HepG2 (cell line): ENCODE data around the gene TAC3. TPM values are rescaled to one million over a fixed set of nuclear protein-coding genes. Genes with fewer than 3 reads are reported as not detected.
"Not testable (repeated sequence)": the region's sequence is repeated elsewhere in the genome, so short reads cannot be mapped to it uniquely, and the experiment has no call there.

ENCODE experiments used
- ATAC-seq: fragments of 200-7000 bp; cut with Tn5 transposase; 3 replicates; pipeline ENCODE4 v1.9.1; 2020; ENCODE audit warnings: mild to moderate bottlenecking, moderate library complexity
- BruUV-seq: library from RNA; stranded (reverse); fragments of 400-500 nt; replicated peaks from 2 replicates; lab custom pipeline; 2021; lab: Mats Ljungman, UMichigan
- CTCF ChIA-PET: fragments of 300-600 bp; formaldehyde crosslinking; extraction: SDS; loops from one replicate; lab custom pipeline; 2021; ENCODE audit warnings: low total read pairs, inconsistent platforms, low intra/inter-chr PET ratio; lab: Yijun Ruan, JAX
- POLR2A ChIA-PET: fragments of 350-600 bp; sonication (Branson Sonifier 250); formaldehyde crosslinking; loops from one replicate; lab custom pipeline; 2020; ENCODE audit warnings: antibody characterized with exemption, inconsistent platforms; lab: Yijun Ruan, JAX
- DNase-seq: peaks from one replicate; pipeline ENCODE4 v3.0.0-alpha.2; 2015; ENCODE audit warnings: low spot score
- FAIRE-seq: peaks from 3 replicates; lab custom pipeline; 2011; peaks lifted over from hg19 to GRCh38; lab: Jason Lieb, UNC
- H2AFZ ChIP-seq: one replicate; pipeline ENCODE4 v1.6.1; 2011; ENCODE audit warnings: low read length, inconsistent platforms
- H3K27ac ChIP-seq: fragments of 300-600 bp; 3 replicates; pipeline ENCODE4 v1.8.0; 2011; ENCODE audit warnings: mixed run types, mild to moderate bottlenecking, mixed read lengths, low read length, inconsistent platforms; ENCODE audit not compliant: insufficient read depth; ENCODE audit errors: extremely low read length
- H3K27me3 ChIP-seq, 2 experiments: fragments of 200-600 bp in 1 of 2; 2 replicates in 1 of 2; 3 replicates in 1 of 2; pipeline versions ENCODE4 v1.6.0 to v1.8.0; 2011; ENCODE audit warnings: low read length in 2 of 2, mild to moderate bottlenecking in 2 of 2, moderate library complexity in 2 of 2, inconsistent platforms in 1 of 2; ENCODE audit not compliant: insufficient read depth in 2 of 2, control insufficient read depth in 1 of 2
- H3K36me3 ChIP-seq, 2 experiments: fragments of 200-600 bp in 1 of 2; replicated peaks in 1 of 2; 2 replicates in 1 of 2; 3 replicates in 1 of 2; pipeline versions ENCODE4 v1.5.1 to v1.8.0; 2011; ENCODE audit warnings: low read length in 2 of 2, inconsistent platforms in 1 of 2; ENCODE audit not compliant: insufficient read depth in 2 of 2, control insufficient read depth in 1 of 2
- H3K4me1 ChIP-seq: 2 replicates; pipeline ENCODE4 v1.5.1; 2012; ENCODE audit warnings: low read length, inconsistent platforms; ENCODE audit not compliant: insufficient read depth
- H3K4me2 ChIP-seq: 2 replicates; pipeline ENCODE4 v1.6.0; 2011; ENCODE audit warnings: low read depth, low read length, inconsistent platforms
- H3K4me3 ChIP-seq, 3 experiments: fragments of 200-600 bp in 1 of 3; sonication (generic), shearing (Covaris generic) in 1 of 3; replicated peaks in 1 of 3; 2 replicates each; pipeline ENCODE4 v1.5.1; 2011 to 2016; ENCODE audit warnings: low read length in 3 of 3, inconsistent platforms in 2 of 3, low read depth in 2 of 3, mild to moderate bottlenecking in 2 of 3, control low read depth in 1 of 3, mixed read lengths in 1 of 3; ENCODE audit not compliant: insufficient read depth in 1 of 3
- H3K79me2 ChIP-seq: one replicate; pipeline ENCODE4 v1.6.1; 2011; ENCODE audit warnings: low read length, inconsistent platforms; ENCODE audit not compliant: insufficient read depth
- H3K9ac ChIP-seq: 2 replicates; pipeline ENCODE4 v1.6.0; 2011; ENCODE audit warnings: mild to moderate bottlenecking, low read depth, low read length, inconsistent platforms; ENCODE audit not compliant: insufficient read depth
- H3K9me3 ChIP-seq: 2 replicates; pipeline ENCODE4 v1.5.1; 2012; ENCODE audit warnings: mild to moderate bottlenecking, low read length
- H4K20me1 ChIP-seq: 2 replicates; pipeline ENCODE4 v1.6.0; 2011; ENCODE audit warnings: inconsistent platforms, mild to moderate bottlenecking, low read length, moderate library complexity; ENCODE audit not compliant: insufficient read depth
- KLF12 ChIP-seq: sonication (generic); formaldehyde crosslinking; IDR thresholded peaks from 2 replicates; pipeline ENCODE4 v1.4.0; 2020; ENCODE audit warnings: missing genetic modification reagents, borderline replicate concordance
- PPARG ChIP-seq: conservative IDR thresholded peaks from 2 replicates; pipeline ENCODE4 v1.6.1; 2016; ENCODE audit warnings: missing biosample characterization, missing genetic modification reagents
- ZNF264 ChIP-seq: sonication (generic); formaldehyde crosslinking; IDR thresholded peaks from 2 replicates; pipeline ENCODE4 v1.4.0; 2020; ENCODE audit warnings: missing genetic modification reagents
- ZNF446 ChIP-seq: sonication (generic); formaldehyde crosslinking; IDR thresholded peaks from 2 replicates; pipeline ENCODE4 v1.5.0; 2020; ENCODE audit warnings: mild to moderate bottlenecking, missing genetic modification reagents
- WGBS: methylation state at CpG from one replicate; pipeline ENCODE4 v1.1.6; 2017; ENCODE audit warnings: low lambda C conversion rate; 5-methylcytosine and 5-hydroxymethylcytosine counted together
- in situ Hi-C: cut with HindIII; loops from 2 replicates; pipeline ENCODE4 v1.10.0; 2017; ENCODE audit warnings: low pct_unique_long_range_greater_than_20kb; ENCODE audit not compliant: extremely low pct_ligation_motif_present
- intact Hi-C: fragments of 100-400 bp; cut with micrococcal nuclease; formaldehyde crosslinking; loops from one replicate; pipeline ENCODE4 v1.10.0; 2022; ENCODE audit not compliant: unreplicated experiment
- polyA plus RNA-seq, 8 experiments: library from polyadenylated mRNA; depleted of rRNA in 3 of 8; stranded (reverse) in 7 of 8; unstranded in 1 of 8; fragments of >200 nt; fragmentation: Illumina TruSeq in 4 of 8; extraction: Trizol in 4 of 8; gene quantifications; 2 replicates each; pipeline versions ENCODE4 v1.2.1 to v1.2.3, GENCODE V29; 2011 to 2016; ENCODE audit warnings: low read depth in 4 of 8, missing spikeins in 1 of 8, mixed read lengths in 1 of 8; ENCODE audit not compliant: insufficient read depth in 1 of 8
- total RNA-seq, 5 experiments: library from RNA; depleted of rRNA; stranded (reverse); fragments of >200 nt; fragmentation: Illumina TruSeq; extraction: Trizol; gene quantifications; 2 replicates each; pipeline ENCODE4 v1.2.3, GENCODE V29; 2016; ENCODE audit warnings: low read depth in 1 of 5

Gene TAC3
- total and polyA plus RNA-seq, 2 of the 13 experiments (the other 11 are each of a cell fraction or from before 2014, with no cell fraction given): 0.13 to 0.15 TPM

DNA sequence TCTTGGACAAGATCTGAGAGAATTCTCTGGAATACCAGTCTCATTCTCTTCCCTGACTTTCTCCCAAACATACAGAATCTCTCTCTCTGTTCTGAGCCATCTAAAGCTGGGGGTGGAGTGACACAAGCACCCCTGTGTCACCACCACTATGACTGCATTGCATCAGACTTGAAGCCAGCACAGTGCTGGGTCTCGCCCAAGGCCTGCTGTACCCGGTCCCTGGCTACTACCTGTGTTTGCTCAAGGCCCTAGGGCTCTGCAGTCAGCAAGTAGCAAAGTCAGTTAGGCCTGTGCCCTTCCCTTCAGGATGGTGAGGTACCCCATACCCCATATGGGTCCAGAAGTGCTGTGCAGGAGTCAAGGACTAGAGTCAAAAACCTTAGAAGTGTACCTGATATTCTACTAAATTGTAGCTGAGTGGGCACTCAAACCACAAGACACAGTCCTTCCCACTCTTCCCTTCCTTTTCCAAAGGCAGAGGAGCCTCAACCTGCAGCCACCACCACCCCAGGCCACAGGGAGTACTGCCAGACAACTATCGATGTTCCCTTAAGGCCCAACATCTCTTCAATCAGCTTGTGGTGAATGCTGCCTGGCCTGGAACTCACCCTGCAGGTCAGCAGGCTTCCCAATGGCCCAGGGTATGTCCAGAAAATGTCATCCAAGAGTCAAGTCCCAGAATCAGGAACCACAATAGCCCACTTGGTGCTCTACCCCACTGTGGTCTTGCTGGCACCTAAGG is 37.8 kb downstream of the TAC3 start:
- CTCF ChIA-PET: no interaction called here
- Histone ChIP-seq H3K36me3 (no peaks in the 10 kb centered on the region), H3K27me3 (no peaks in the 10 kb centered on the region; a peak in 2 of 5 replicates), H3K27ac (no peak overlapping the region), H3K9me3 (no peaks in the 10 kb centered on the region), H3K4me1 (no peaks in the 10 kb centered on the region), H4K20me1 (no peaks in the 10 kb centered on the region), H3K4me3 (no peak overlapping the region), H3K79me2 (no peaks in the 10 kb centered on the region), H3K9ac (no peak overlapping the region), H2AFZ (no peak overlapping the region), H3K4me2 (no peak overlapping the region)
- intact Hi-C loops: no loop called here
- no TSS peak for BruUV-seq
- DNase-seq (no peak), FAIRE-seq (no peak), ATAC-seq (no peak)
- 11% methylated on average over 3 of the region's 3 CpGs for WGBS
- POLR2A ChIA-PET: no interaction called here
- in situ Hi-C loops: no loop called here
- TF ChIP-seq ZNF264 (CRISPR knock-in tag): no peak
- no peak for TF ChIP-seq KLF12
- no peak for TF ChIP-seq PPARG
- TF ChIP-seq ZNF446 (CRISPR knock-in tag): no peak

DNA sequence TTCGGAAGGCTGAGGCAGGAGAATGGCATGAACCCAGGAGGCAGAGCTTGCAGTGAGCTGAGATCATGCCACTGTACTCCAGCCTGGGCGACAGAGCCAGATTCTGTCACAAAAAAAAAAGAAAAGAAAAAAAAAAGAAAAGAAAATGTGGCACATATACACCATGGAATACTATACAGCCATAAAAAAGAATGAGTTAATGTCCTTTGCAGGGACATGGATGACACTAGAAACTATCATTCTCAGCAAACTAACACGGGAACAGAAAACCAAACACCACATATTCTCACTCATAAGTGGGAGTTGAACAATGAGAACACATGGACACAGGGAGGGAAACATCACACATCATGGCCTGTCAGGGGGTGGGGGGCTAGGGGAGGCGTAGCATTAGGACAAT is 39.0 kb downstream of the TAC3 start:
- H3K27ac ChIP-seq, DNase-seq, H3K27me3 ChIP-seq, H3K4me1 ChIP-seq, H3K9ac ChIP-seq, BruUV-seq, in situ Hi-C loops, H3K36me3 ChIP-seq, H3K4me2 ChIP-seq, POLR2A ChIA-PET, intact Hi-C loops, H3K4me3 ChIP-seq, H3K9me3 ChIP-seq, H3K79me2 ChIP-seq, H4K20me1 ChIP-seq, CTCF ChIA-PET, ATAC-seq, FAIRE-seq, H2AFZ ChIP-seq: not testable (repeated sequence)
- WGBS: 35% methylated on average over 4 of the region's 4 CpGs

DNA sequence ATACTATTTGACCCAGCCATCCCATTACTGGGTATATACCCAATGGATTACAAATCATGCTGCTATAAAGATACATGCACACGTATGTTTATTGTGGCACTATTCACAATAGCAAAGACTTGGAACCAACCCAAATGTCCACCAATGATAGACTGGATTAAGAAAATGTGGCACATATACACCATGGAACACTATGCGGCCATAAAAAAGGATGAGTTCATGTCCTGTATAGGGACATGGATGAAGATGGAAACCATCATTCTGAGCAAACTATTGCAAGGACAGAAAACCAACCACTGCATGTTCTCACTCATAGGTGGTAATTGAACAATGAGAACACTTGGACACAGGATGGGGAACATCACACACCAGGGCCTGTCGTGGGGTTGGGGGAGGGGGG is 42.1 kb downstream of the TAC3 start:
- H3K36me3 ChIP-seq, intact Hi-C loops, H3K9ac ChIP-seq, POLR2A ChIA-PET, FAIRE-seq, H3K9me3 ChIP-seq, H3K4me1 ChIP-seq, BruUV-seq, H3K4me2 ChIP-seq, H3K4me3 ChIP-seq, H4K20me1 ChIP-seq, H3K79me2 ChIP-seq, in situ Hi-C loops, DNase-seq, H2AFZ ChIP-seq, H3K27ac ChIP-seq, CTCF ChIA-PET, ATAC-seq, H3K27me3 ChIP-seq: not testable (repeated sequence)
- WGBS: 67% methylated on average over 3 of the region's 3 CpGs

DNA sequence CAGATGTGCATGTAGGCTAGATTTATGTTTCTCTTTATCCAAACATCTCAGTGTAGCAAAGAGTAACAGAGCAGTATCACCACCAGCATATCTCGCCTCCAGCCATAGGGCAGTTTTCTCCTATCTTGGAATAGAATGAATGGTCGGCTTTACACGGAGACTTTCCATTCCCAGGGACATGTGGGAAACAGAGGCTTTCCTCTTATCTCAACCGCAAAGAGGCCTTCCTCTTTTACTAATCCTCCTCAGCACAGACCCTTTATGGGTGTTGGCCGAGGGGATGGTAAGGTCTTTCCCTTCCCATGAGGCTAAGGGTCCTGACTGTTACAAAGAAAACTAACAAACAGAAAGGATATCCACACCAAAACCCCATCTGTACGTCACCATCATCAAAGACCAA is 47.4 kb downstream of the TAC3 start:
- not testable (repeated sequence) for FAIRE-seq

More for the DNA sequence above, 47.4 kb downstream of the TAC3 start:
- H3K4me3 ChIP-seq, intact Hi-C loops, H3K9ac ChIP-seq, H3K79me2 ChIP-seq, H3K4me2 ChIP-seq, H3K9me3 ChIP-seq, H3K4me1 ChIP-seq, DNase-seq, H3K27ac ChIP-seq, CTCF ChIA-PET, ATAC-seq, H2AFZ ChIP-seq, H3K36me3 ChIP-seq, H4K20me1 ChIP-seq, in situ Hi-C loops, H3K27me3 ChIP-seq, BruUV-seq: not testable (repeated sequence)
- POLR2A ChIA-PET: interaction anchor here (0.6 kb wide), 1 partner anchor 143 kb away, joined by 3 read pairs; no protein-coding TSS in a partner anchor
- WGBS: 39% methylated on average over 6 of the region's 6 CpGs
